Measurements from ENCODE around the gene RNF152.

GRCh38 chr18:61815885-61816470 is 76.8 kb downstream of the RNF152 start:
- TF ChIP-seq POLR2A (IDR thresholded peaks at IDR 0.05), result no peak
- TF ChIP-seq CTCF (IDR thresholded peaks at IDR 0.05), result no peak

Measured in thyroid gland (tissue), 4 donors.